CD4-positive, CD25-positive, alpha-beta regulatory T cell (primary cell): ENCODE results near the gene TFPI. TPM values are rescaled to one million over a fixed set of nuclear protein-coding genes. Genes with fewer than 3 reads are reported as not detected.

Experiments
- ATAC-seq, 2 donors: fragments of 150-1000 bp; cut with Tn5 transposase; one replicate each; pipeline ENCODE4 v1.10.0; 2021; ENCODE audit warnings: low read depth in 2 of 2, moderate number of reproducible peaks in 2 of 2, moderate library complexity in 1 of 2
- DNase-seq, 3 donors: peaks; one replicate each; pipeline versions ENCODE4 v3.0.0 to v3.0.0-alpha.2; 2012 to 2022; ENCODE audit warnings: mixed read lengths in 1 of 3
- H3K27ac ChIP-seq: one replicate; pipeline ENCODE4 v1.7.0; 2013; ENCODE audit warnings: mild to moderate bottlenecking, low read length; ENCODE audit not compliant: insufficient read depth, poor library complexity, severe bottlenecking
- H3K27me3 ChIP-seq: one replicate; pipeline ENCODE4 v1.7.0; 2013; ENCODE audit warnings: low read length; ENCODE audit not compliant: control insufficient read depth, insufficient read depth
- H3K36me3 ChIP-seq: one replicate; pipeline ENCODE4 v1.7.0; 2013; ENCODE audit warnings: mild to moderate bottlenecking, low read length, moderate library complexity; ENCODE audit not compliant: control insufficient read depth, insufficient read depth
- H3K4me1 ChIP-seq: 2 replicates; pipeline ENCODE4 v1.7.0; 2013; ENCODE audit warnings: mild to moderate bottlenecking, low read length; ENCODE audit not compliant: insufficient read depth, control insufficient read depth, poor library complexity, severe bottlenecking
- H3K4me3 ChIP-seq: one replicate; pipeline ENCODE4 v1.7.0; 2013; ENCODE audit warnings: low read depth, mild to moderate bottlenecking, low read length, moderate library complexity
- H3K9me3 ChIP-seq, 2 experiments: 1 replicate in 1 of 2; 2 replicates in 1 of 2; pipeline ENCODE4 v1.7.0; 2013; ENCODE audit warnings: low read length in 2 of 2, mild to moderate bottlenecking in 1 of 2, moderate library complexity in 1 of 2; ENCODE audit not compliant: control insufficient read depth in 2 of 2
- H3K27ac Mint-ChIP-seq, 3 donors: one replicate each; pipeline ENCODE4 v1.8.0; 2020 to 2022; ENCODE audit warnings: mild to moderate bottlenecking in 3 of 3, mixed read lengths in 3 of 3, moderate library complexity in 2 of 3
- H3K27me3 Mint-ChIP-seq: one replicate; pipeline ENCODE4 v1.8.0; 2022; ENCODE audit warnings: mild to moderate bottlenecking, mixed read lengths
- H3K36me3 Mint-ChIP-seq: one replicate; pipeline ENCODE4 v1.8.0; 2020; ENCODE audit warnings: mixed read lengths
- H3K4me1 Mint-ChIP-seq, 4 donors: one replicate each; pipeline ENCODE4 v1.8.0; 2020 to 2022; ENCODE audit warnings: mixed read lengths in 4 of 4, mild to moderate bottlenecking in 1 of 4
- H3K4me3 Mint-ChIP-seq, 4 donors: one replicate each; pipeline ENCODE4 v1.8.0; 2020 to 2022; ENCODE audit warnings: mild to moderate bottlenecking in 4 of 4, mixed read lengths in 4 of 4, moderate library complexity in 3 of 4
- H3K9me3 Mint-ChIP-seq, 7 donors: one replicate each; pipeline ENCODE4 v1.8.0; 2020 to 2022; ENCODE audit warnings: mixed read lengths in 7 of 7, mild to moderate bottlenecking in 3 of 7, moderate library complexity in 2 of 7
- polyA plus RNA-seq, 4 donors: library from polyadenylated mRNA; unstranded; fragments of 300-500 nt; fragmentation: Illumina TruSeq; gene quantifications; one replicate each; pipeline ENCODE4 v1.2.3, GENCODE V29; 2021
- total RNA-seq: library from RNA; stranded (reverse); gene quantifications from one replicate; pipeline ENCODE4 v1.2.3, GENCODE V29; 2022

TFPI gene
- total and polyA plus RNA-seq, 5 donors from 2014 or later: 1.3 TPM; not detected in 4

DNA sequence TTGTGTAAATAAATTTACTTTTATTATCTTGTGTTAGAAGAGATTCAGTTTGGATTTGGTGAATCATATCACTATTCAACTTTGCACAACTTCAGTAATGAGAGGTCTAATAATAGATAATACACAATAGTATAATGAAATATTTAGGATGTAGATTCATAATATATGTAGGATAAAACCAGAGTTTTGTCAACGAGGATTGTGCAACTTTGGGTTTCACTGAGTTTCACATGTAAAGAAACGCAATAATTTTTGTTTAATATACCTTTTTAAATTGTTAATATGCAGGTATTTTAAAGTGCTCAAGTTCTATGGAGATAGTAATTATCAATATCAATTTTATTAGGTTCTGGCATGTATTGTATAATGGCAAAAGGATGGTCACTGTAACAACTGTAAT, 111.5 kb downstream of the TFPI start:
- no peak overlapping the region for H3K4me3 Mint-ChIP-seq

DNA sequence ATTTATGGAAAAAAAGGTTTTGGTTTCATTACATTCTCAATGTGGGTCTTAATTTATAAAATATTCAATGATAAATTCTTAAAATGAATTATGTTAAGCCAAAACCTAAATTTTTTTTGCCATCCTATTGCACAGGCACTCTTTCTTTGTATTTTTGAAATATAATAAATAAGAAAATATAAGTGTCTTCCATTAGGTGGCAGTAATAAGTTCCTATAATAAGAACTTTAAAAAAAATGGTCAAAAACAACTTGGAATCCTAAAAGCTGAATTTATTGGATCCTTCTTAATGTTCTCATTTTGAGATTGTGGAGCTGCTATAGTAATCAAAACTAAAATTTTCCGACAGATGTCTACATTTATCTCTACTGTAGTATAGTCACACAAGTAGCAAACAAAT, 111.9 kb downstream of the TFPI start:
- H3K27ac Mint-ChIP-seq: no peak overlapping the region
- Histone ChIP-seq H3K27me3 (no peaks in the 10 kb centered on the region), H3K4me1 (no peaks in the 10 kb centered on the region)

More for the DNA sequence above, 111.5 kb downstream of the TFPI start:
- DNase-seq: no peak
- Mint-ChIP-seq H3K36me3 (no peaks in the 10 kb centered on the region), H3K9me3 (peaks cover 0 to 2% (median 0%) of the 10 kb centered on the region in 7 donors), H3K27me3 (no peaks in the 10 kb centered on the region), H3K4me1 (peaks cover 0 to 3% (median 0%) of the 10 kb centered on the region in 4 donors), H3K27ac (no peak overlapping the region)
- no peak for ATAC-seq
- no peaks in the 10 kb centered on the region for H3K27me3 ChIP-seq
- H3K27ac ChIP-seq: no peak overlapping the region
- no peaks in the 10 kb centered on the region for H3K4me1 ChIP-seq
- no peaks in the 10 kb centered on the region for H3K36me3 ChIP-seq
- no peaks in the 10 kb centered on the region for H3K9me3 ChIP-seq
- H3K4me3 ChIP-seq: no peak overlapping the region

DNA sequence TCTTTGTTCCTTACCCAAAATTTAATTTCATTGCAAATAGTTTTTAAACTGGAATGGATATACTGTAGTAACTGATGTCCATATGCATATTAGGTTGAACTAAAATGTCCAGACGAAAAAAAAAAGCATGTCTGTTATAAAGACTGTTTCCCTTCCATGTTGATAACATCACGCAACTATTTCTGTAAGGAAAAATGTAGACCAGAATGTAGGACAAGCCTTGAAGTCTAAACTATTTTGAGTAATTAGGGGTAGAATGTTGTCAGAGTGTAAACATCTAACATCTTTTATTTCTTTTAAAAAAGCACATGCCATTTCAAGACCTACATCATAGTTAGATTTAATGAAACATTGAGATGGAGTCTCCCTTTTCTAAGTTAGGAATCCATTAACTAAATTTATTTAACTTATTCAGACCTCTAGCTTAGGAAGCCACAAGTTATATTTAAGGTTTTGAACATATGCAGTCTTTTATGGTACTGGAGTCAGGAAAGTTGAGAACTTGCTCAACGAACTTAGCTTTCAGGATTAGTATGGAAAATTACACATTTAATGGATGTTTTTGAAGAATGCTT, 114.0 kb downstream of the TFPI start:
- Mint-ChIP-seq H3K27ac (no peak overlapping the region), H3K36me3 (no peaks in the 10 kb centered on the region), H3K4me1 (no peaks in the 10 kb centered on the region), H3K27me3 (no peaks in the 10 kb centered on the region), H3K4me3 (no peak overlapping the region), H3K9me3 (peaks cover 0 to 2% (median 0%) of the 10 kb centered on the region in 7 donors)
- H3K36me3 ChIP-seq: no peaks in the 10 kb centered on the region
- ATAC-seq: no peak
- DNase-seq: no peak
- no peaks in the 10 kb centered on the region for H3K27me3 ChIP-seq
- H3K27ac ChIP-seq: no peak overlapping the region
- no peaks in the 10 kb centered on the region for H3K4me1 ChIP-seq
- H3K4me3 ChIP-seq: no peak overlapping the region
- no peaks in the 10 kb centered on the region for H3K9me3 ChIP-seq

More for the DNA sequence above, 111.9 kb downstream of the TFPI start:
- no peak overlapping the region for H3K4me3 Mint-ChIP-seq
- peaks cover 0 to 3% (median 0%) of the 10 kb centered on the region in 4 donors for H3K4me1 Mint-ChIP-seq
- DNase-seq: no peak
- Histone ChIP-seq H3K27ac (no peak overlapping the region), H3K9me3 (no peaks in the 10 kb centered on the region), H3K4me3 (no peak overlapping the region), H3K36me3 (no peaks in the 10 kb centered on the region)
- peaks cover 0 to 2% (median 0%) of the 10 kb centered on the region in 7 donors for H3K9me3 Mint-ChIP-seq
- no peaks in the 10 kb centered on the region for H3K27me3 Mint-ChIP-seq
- H3K36me3 Mint-ChIP-seq: no peaks in the 10 kb centered on the region
- ATAC-seq: no peak

DNA sequence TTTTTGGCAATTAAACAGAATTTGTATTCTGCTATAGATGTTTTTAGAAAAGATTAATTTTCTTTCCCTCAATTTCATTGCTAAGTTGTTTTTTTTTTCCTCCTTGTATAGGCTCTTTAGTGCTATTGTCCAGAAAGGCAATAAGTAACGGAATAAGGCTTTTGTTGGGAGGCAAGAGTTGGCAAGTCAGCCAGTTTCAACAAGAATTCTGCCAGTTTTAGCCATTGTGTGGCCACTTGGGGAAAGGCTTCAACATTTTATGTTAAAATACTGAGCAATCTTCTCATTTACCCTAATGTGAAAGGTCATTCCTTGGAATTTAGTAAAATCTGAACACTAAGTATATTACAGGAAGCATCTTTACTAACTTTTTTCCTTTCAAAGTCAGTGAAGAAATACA, 115.8 kb downstream of the TFPI start:
- no peak for DNase-seq
- H3K36me3 Mint-ChIP-seq: no peaks in the 10 kb centered on the region
- H3K27ac Mint-ChIP-seq: no peak overlapping the region
- H3K4me1 ChIP-seq: no peaks in the 10 kb centered on the region
- no peak overlapping the region for H3K4me3 Mint-ChIP-seq
- H3K4me1 Mint-ChIP-seq: no peaks in the 10 kb centered on the region
- H3K4me3 ChIP-seq: no peak overlapping the region
- peaks cover 0 to 2% (median 0%) of the 10 kb centered on the region in 7 donors for H3K9me3 Mint-ChIP-seq
- no peak overlapping the region for H3K27ac ChIP-seq
- H3K36me3 ChIP-seq: no peaks in the 10 kb centered on the region
- no peaks in the 10 kb centered on the region for H3K9me3 ChIP-seq
- no peaks in the 10 kb centered on the region for H3K27me3 Mint-ChIP-seq
- no peak for ATAC-seq
- H3K27me3 ChIP-seq: no peaks in the 10 kb centered on the region

DNA sequence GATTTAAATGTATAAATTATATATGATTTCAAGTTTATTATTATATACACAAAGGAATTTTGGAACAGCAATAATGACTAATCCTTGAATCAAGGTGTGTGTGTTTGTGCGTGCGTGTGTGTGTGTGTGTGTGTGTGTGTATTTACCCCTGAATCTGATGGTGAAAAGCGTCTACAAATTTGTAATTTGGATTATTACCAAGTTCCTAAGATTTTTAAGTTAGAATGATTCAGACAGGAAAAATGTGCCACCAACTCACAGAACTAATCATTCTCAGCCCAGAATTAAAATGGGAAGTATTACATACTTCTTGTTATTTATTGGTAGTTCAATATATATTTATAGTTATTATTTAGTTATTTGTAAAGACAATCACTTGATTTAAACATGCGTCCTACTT, 118.5 kb downstream of the TFPI start:
- no peak overlapping the region for H3K4me3 Mint-ChIP-seq
- no peak overlapping the region for H3K4me3 ChIP-seq
- no peak overlapping the region for H3K27ac Mint-ChIP-seq
- no peak overlapping the region for H3K27ac ChIP-seq
- H3K27me3 Mint-ChIP-seq: no peaks in the 10 kb centered on the region
- H3K27me3 ChIP-seq: no peaks in the 10 kb centered on the region
- no peaks in the 10 kb centered on the region for H3K36me3 ChIP-seq
- H3K4me1 Mint-ChIP-seq: no peaks in the 10 kb centered on the region
- DNase-seq (no peak), ATAC-seq (no peak)
- peaks cover 0 to 5% (median 1%) of the 10 kb centered on the region in 7 donors for H3K9me3 Mint-ChIP-seq
- no peaks in the 10 kb centered on the region for H3K36me3 Mint-ChIP-seq
- no peaks in the 10 kb centered on the region for H3K9me3 ChIP-seq
- H3K4me1 ChIP-seq: no peaks in the 10 kb centered on the region

DNA sequence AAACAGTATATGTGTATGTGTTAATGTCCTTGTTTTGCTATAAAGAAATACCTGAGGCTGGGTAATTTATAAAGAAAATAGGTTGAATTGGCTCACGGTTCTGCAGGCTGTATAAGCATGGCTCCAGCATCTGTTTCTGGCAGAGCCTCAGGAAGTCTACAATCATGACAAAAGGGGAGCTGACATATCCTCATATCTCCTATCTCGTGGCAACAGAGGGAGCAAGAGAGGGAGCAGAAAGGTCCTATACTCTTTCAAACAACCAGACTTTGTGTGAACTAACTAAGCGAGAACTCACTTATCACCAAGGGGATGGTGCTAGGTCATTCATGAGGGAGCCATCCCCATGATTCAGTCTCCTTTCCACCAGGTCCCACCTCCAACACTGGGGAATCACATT, 119.2 kb downstream of the TFPI start:
- H3K4me1 ChIP-seq: no peaks in the 10 kb centered on the region
- DNase-seq: no peak
- H3K4me3 Mint-ChIP-seq: no peak overlapping the region

DNA sequence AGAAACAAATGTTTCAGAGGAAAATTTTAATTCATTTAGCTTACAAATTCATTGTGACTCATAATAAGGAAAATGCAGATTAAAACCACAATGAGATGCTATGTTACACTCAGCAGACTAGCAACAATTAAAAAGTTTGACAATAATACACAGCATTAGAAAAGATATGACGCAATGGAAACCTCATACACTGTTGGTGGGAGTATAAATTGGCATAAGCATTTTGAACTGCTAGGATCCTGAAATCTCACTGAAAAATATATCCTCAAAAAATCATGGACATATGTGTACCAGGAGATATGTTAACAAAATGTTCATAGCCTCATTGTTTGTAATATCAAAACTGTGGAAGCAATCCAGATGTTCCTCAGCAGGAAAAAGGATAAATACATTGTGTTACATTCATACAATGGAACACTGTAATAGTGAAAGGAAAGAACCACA, 119.9 kb downstream of the TFPI start:
- Mint-ChIP-seq H3K36me3 (no peaks in the 10 kb centered on the region), H3K27me3 (no peaks in the 10 kb centered on the region), H3K9me3 (peaks cover 0 to 5% (median 0%) of the 10 kb centered on the region in 7 donors), H3K4me3 (no peak overlapping the region), H3K27ac (no peak overlapping the region), H3K4me1 (no peaks in the 10 kb centered on the region)
- ATAC-seq: no peak
- Histone ChIP-seq H3K4me1 (no peaks in the 10 kb centered on the region), H3K27me3 (no peaks in the 10 kb centered on the region), H3K9me3 (no peaks in the 10 kb centered on the region), H3K4me3 (no peak overlapping the region), H3K27ac (no peak overlapping the region), H3K36me3 (no peaks in the 10 kb centered on the region)
- DNase-seq: no peak

More for the DNA sequence above, 119.2 kb downstream of the TFPI start:
- Histone ChIP-seq H3K4me3 (no peak overlapping the region), H3K27ac (no peak overlapping the region), H3K27me3 (no peaks in the 10 kb centered on the region), H3K36me3 (no peaks in the 10 kb centered on the region), H3K9me3 (no peaks in the 10 kb centered on the region)
- no peaks in the 10 kb centered on the region for H3K27me3 Mint-ChIP-seq
- H3K9me3 Mint-ChIP-seq: peaks cover 0 to 5% (median 1%) of the 10 kb centered on the region in 7 donors
- no peak for ATAC-seq
- no peaks in the 10 kb centered on the region for H3K4me1 Mint-ChIP-seq
- no peaks in the 10 kb centered on the region for H3K36me3 Mint-ChIP-seq
- H3K27ac Mint-ChIP-seq: no peak overlapping the region

DNA sequence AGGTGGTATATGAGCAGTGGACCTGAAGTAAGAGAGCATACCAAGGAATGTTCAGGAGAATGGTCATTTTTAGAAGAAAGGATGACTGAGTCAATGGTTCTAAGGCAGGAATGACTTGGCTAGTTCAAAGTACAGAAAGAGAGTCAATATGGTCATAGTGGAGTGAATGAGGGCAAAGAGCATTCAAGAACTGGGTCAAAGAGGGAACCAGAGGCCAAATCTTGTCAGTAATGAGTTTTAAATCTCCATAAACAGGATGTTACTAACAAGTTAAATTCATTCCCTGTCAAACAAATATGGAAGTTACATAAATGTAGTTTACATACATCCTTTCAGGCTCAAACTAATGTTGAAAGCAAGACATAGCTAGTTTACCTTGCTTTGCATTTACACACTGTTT, 122.3 kb downstream of the TFPI start:
- no peaks in the 10 kb centered on the region for H3K36me3 Mint-ChIP-seq
- DNase-seq (no peak), ATAC-seq (no peak)
- Histone ChIP-seq H3K27me3 (no peaks in the 10 kb centered on the region), H3K27ac (no peak overlapping the region), H3K4me1 (no peaks in the 10 kb centered on the region), H3K4me3 (no peak overlapping the region), H3K9me3 (no peaks in the 10 kb centered on the region), H3K36me3 (no peaks in the 10 kb centered on the region)
- no peak overlapping the region for H3K4me3 Mint-ChIP-seq
- H3K27me3 Mint-ChIP-seq: no peaks in the 10 kb centered on the region
- H3K4me1 Mint-ChIP-seq: no peaks in the 10 kb centered on the region
- no peak overlapping the region for H3K27ac Mint-ChIP-seq
- H3K9me3 Mint-ChIP-seq: peaks cover 0 to 3% (median 1%) of the 10 kb centered on the region in 7 donors
